Measurements from ENCODE around the gene EEFSEC.

The EEFSEC gene

DNA sequence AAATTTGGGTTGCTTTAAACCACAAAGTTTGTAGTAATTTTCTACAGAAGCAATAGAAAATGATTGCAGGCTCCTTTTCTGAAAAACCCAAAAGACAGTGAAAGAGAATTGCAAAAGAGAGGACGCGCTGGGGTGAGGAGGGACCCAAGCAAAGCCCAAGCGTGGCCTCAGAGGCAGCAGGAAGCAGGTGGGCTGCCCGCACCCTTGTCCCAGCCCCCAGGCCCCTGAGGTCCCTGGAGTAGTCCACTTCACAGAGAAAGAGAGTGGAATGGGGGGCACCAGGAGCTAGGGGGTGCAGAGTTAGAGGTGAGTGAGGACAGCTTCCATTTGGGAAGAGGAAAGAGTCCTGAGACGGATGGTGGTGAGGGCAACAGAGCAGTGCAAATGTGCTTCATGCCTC, 301.8 kb downstream of the EEFSEC start:
- H3K27ac ChIP-seq: no peak overlapping the region
- TF ChIP-seq ZFX (IDR thresholded peaks at IDR 0.05): no peak
- TF ChIP-seq, protein P1, sequence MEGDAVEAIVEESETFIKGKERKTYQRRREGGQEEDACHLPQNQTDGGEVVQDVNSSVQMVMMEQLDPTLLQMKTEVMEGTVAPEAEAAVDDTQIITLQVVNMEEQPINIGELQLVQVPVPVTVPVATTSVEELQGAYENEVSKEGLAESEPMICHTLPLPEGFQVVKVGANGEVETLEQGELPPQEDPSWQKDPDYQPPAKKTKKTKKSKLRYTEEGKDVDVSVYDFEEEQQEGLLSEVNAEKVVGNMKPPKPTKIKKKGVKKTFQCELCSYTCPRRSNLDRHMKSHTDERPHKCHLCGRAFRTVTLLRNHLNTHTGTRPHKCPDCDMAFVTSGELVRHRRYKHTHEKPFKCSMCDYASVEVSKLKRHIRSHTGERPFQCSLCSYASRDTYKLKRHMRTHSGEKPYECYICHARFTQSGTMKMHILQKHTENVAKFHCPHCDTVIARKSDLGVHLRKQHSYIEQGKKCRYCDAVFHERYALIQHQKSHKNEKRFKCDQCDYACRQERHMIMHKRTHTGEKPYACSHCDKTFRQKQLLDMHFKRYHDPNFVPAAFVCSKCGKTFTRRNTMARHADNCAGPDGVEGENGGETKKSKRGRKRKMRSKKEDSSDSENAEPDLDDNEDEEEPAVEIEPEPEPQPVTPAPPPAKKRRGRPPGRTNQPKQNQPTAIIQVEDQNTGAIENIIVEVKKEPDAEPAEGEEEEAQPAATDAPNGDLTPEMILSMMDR (conservative IDR thresholded peaks at IDR 0.05): no peak

DNA sequence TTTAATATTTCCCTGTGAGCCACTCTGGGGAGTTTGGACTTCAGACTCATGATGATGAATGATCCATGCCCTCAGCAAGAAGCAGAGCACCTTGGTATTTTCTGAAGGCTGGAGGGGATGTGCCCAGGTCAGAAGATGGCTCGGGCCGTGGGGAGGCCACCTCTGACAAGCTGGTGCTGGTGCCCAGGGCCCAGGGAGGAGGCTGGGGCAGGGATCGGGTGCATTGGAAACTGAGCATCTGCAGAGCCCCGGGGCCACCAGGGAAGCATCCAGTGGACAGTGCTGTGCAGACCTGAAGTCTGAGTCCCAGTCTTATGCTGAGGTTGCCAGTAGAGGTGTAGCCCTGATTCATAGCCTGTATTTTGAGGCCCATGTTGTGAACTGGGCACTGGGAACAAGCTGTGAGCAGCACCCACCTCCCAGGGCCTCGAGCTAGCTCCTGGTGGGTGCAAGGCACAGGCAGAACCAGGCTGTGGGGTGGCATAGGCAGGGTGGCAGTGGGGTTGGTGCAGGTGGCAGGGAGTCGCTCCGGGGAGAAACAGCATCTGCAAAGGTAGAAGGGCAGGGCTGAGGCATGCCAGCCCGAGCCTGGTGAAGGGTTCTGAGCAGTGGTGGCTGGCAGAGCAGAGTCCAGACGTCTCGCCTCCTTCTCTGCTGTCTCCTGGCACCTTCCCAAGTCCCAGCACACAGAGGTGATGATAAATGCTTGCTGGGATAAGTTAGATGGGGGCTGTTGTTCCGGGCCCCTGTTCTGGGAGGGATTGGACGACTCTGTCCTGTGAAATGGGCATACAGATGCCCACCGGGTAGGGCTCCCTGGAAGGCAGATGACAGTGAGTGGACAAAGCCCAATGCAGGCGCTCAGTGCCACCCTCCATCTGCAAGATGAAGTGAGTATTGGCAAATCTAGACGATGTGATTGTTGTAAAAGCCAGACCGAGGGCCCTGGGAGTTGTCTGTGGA, 302.8 kb downstream of the EEFSEC start:
- no peak for TF ChIP-seq ZFX (IDR thresholded peaks at IDR 0.05)
- TF ChIP-seq, protein P1 (conservative IDR thresholded peaks at IDR 0.05): no peak
- H3K27ac ChIP-seq: no peak overlapping the region

DNA sequence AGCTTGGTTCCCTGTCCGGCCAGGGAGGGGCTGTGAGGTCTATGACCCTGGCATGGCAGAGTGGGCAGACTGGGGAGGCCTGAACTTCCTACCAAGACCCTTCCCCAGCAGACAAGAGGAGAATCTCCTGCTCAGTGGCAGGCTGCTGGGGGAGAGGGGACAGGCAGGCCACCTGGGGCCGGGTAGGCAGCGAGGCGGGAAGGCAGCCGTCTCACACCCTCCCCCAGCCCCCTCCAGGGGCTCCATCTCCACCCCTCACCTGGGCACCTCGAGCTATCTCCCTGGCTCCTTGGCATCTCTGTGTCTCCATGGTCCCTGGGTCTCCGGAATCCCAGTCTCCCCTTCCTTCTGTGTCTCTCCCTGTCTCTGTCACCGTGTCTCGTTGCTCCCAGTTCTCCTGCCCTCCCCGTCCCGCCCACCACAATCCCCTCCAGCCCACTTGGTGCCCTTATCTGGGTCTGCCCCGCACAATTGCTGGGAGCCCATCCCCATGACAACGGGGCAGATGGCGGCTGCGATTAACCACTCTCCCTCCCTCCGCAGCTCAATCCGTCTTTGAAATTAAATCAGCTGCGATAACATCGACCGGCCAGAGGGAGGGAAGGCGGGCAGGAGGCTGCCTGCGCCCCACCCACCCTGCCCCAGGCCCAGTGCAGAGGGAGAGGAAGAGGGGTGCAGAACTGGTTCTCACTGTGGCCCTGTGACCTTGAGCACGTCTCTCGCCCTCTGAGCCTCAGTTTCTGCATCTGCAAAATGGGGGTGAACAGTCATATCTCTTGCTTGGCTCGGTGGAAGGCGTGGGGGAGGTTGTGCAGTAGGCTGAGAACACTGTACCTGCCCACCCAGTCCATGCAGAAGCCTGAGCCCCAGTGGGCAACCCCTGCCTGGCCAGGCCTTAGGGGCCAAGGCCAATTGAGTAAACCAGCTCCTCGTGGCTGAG, 303.8 kb downstream of the EEFSEC start:
- TF ChIP-seq, protein P1 (conservative IDR thresholded peaks at IDR 0.05): no peak
- no peak overlapping the region for H3K27ac ChIP-seq

DNA sequence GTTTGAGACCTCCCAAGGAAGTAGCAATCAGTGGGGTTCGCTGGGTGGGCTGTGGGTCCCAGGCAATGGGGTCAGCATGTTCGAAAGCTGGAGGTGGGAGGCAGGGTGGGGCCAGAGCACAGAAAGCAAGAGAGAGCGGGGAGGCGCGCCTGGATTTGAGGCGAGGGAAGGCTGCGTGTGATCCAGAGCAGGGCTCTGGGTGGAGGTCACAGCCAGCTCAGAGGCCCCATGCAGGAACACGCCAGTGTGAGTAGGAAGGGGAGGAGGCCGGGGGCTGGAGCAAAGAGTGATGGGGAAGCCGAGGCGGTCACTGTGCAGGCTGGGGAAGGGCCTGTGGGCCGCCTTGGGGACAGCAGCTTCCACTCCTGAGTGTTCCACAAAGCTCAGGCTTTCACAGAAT, 304.7 kb downstream of the EEFSEC start:
- TF ChIP-seq, protein P1 (conservative IDR thresholded peaks at IDR 0.05): no peak
- TF ChIP-seq ZFX (IDR thresholded peaks at IDR 0.05): no peak
- no peak overlapping the region for H3K27ac ChIP-seq
